ENCODE data around the gene SMYD3. TPM values are rescaled to one million over a fixed set of nuclear protein-coding genes. Genes with fewer than 3 reads are reported as not detected.

SMYD3 gene
- total RNA-seq, 1 donor from 2014 or later: 35.4 TPM

DNA sequence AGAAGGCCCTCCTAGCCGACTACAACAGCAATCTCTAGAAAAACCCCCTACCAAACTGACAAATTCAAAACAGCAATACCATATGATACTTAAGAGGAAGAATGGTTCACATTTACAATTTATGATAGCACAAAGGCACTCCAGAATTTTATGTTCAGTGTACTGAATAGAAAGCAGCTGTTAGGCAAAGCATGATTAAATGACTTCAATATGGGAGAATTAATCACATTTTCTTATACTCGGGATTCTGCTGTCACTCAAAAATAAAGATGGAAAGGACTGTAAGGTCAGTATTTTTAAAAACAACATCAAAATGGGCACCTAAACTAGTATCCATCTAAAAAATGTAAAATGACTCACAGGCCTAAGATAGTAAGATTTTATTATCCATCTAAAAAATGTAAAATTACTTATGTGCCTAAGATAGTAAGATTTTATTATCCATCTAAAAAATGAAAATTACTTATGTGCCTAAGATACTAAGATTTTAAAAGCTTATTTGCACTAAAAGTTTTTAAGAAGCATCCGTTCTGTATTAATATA lies 198.5 kb downstream of the SMYD3 start:
- Mint-ChIP-seq H3K9me3 (ENCODE audit: unreplicated experiment) (no peaks in the 10 kb centered on the region), H3K4me1 (ENCODE audit: low read depth, unreplicated experiment) (no peaks in the 10 kb centered on the region)

DNA sequence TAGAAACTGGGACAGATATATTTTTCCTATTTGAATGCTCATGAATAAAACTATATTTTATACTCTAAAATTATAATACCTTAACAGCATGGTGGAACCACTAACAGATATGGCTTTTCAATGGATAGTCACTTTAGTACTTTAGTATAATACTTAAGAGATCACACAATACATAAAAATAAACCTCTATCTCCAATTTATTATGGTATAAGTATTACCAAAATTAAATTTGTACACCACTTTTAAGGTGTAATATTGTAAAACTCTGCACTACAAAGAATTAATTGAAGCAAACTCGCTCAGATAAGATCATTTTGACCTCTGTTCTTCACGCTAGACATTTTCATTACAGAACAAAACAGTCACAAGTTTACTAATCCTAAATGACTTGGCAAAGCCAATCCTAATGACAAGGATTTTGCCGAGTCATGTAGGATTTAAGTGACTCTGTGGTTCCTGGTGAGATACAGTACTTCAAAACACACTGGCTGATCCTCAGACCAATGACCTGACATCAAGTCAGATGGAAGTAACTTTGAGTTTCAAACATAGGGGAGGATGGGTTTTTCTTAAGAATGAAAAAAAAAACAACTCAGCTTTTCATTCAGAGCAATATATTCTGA lies 200.6 kb downstream of the SMYD3 start:
- no peaks in the 10 kb centered on the region for H3K27me3 Mint-ChIP-seq (ENCODE audit: unreplicated experiment)
- DNase-seq: no peak
- no peak overlapping the region for H3K27ac Mint-ChIP-seq (ENCODE audit: unreplicated experiment)
- TF ChIP-seq, protein P1, sequence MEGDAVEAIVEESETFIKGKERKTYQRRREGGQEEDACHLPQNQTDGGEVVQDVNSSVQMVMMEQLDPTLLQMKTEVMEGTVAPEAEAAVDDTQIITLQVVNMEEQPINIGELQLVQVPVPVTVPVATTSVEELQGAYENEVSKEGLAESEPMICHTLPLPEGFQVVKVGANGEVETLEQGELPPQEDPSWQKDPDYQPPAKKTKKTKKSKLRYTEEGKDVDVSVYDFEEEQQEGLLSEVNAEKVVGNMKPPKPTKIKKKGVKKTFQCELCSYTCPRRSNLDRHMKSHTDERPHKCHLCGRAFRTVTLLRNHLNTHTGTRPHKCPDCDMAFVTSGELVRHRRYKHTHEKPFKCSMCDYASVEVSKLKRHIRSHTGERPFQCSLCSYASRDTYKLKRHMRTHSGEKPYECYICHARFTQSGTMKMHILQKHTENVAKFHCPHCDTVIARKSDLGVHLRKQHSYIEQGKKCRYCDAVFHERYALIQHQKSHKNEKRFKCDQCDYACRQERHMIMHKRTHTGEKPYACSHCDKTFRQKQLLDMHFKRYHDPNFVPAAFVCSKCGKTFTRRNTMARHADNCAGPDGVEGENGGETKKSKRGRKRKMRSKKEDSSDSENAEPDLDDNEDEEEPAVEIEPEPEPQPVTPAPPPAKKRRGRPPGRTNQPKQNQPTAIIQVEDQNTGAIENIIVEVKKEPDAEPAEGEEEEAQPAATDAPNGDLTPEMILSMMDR (IDR thresholded peaks at IDR 0.05; ENCODE audit: partially characterized antibody, unreplicated experiment): no peak
- H3K4me1 Mint-ChIP-seq (ENCODE audit: low read depth, unreplicated experiment): peaks cover 3% of the 10 kb centered on the region
- H3K36me3 Mint-ChIP-seq (ENCODE audit: unreplicated experiment): no peaks in the 10 kb centered on the region
- no peaks in the 10 kb centered on the region for H3K9me3 Mint-ChIP-seq (ENCODE audit: unreplicated experiment)
- H3K4me3 Mint-ChIP-seq (ENCODE audit: unreplicated experiment): no peak overlapping the region

More for the DNA sequence above, 198.5 kb downstream of the SMYD3 start:
- H3K27ac Mint-ChIP-seq (ENCODE audit: unreplicated experiment): no peak overlapping the region
- DNase-seq: no peak
- no peaks in the 10 kb centered on the region for H3K27me3 Mint-ChIP-seq (ENCODE audit: unreplicated experiment)
- TF ChIP-seq, protein P1 (IDR thresholded peaks at IDR 0.05; ENCODE audit: partially characterized antibody, unreplicated experiment): no peak
- H3K36me3 Mint-ChIP-seq (ENCODE audit: unreplicated experiment): no peaks in the 10 kb centered on the region
- H3K4me3 Mint-ChIP-seq (ENCODE audit: unreplicated experiment): no peak overlapping the region

DNA sequence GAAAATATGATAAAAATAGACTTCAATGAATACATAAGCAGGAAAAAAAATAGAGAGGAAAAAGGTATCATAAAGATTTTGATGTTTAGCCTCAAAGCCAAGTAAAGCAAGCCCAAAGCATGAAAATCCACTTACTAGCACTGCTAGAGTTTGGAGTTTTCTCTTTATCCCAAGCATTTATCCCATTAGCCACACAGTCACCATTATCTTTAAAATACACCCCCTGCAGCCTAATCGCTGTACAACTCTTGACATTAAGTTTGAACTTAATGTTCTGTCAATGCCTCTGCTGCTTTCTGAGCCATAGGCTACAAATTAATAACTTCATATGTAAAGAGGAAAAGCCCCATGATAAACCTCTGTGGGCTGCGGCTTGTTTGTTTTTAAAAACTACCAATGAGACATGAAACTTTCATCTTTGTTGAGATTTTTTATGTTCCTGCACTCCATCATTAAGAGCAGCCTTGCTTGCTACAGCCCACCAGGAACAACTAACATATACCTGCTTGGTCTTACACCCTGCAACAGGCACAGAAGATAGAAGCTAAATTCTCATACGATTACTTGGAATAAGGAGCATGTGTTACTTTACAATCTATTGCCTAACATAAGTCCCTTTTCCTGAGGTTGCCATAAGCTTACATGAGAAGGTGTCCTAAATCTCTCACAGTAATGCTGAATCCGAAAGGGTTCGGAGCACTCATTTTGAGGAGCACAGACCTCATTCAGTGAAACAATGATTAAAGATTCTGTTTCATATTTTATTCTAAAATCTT lies 202.4 kb downstream of the SMYD3 start:
- no peaks in the 10 kb centered on the region for H3K9me3 Mint-ChIP-seq (ENCODE audit: unreplicated experiment)

DNA sequence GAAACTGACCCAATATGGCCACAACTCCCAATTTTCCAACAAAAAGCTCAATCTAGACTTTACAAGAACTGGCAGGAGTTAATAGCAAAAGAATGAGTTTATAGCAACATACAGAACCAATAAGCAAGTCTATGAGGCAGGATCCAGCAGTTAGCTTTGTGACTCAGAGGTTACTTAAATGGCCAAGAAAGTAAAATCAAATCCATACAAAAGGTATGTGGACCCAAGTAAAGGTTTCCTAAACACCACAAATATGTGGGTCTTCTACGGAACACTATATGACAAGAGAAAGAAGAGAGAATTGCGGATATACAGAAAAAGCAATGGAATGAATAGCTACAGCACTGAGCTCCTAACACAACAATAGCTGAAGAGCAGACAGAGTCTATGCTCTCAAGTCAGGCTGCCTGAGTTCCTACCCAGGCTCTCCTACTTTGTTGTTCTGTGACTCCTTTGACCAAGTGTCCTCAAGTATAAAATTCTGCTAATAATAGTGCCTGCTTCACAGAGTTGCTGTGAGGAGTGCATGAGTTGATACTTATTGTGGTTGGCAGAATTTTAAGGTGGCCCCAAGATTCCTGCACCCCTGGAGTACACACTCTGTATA lies 204.3 kb downstream of the SMYD3 start:
- Mint-ChIP-seq H3K4me3 (ENCODE audit: unreplicated experiment) (no peak overlapping the region), H3K36me3 (ENCODE audit: unreplicated experiment) (no peaks in the 10 kb centered on the region), H3K4me1 (ENCODE audit: low read depth, unreplicated experiment) (peaks cover 6% of the 10 kb centered on the region), H3K9me3 (ENCODE audit: unreplicated experiment) (no peaks in the 10 kb centered on the region), H3K27me3 (ENCODE audit: unreplicated experiment) (no peaks in the 10 kb centered on the region), H3K27ac (ENCODE audit: unreplicated experiment) (no peak overlapping the region)
- DNase-seq: no peak
- TF ChIP-seq, protein P1 (IDR thresholded peaks at IDR 0.05; ENCODE audit: partially characterized antibody, unreplicated experiment): no peak

More for the DNA sequence above, 202.4 kb downstream of the SMYD3 start:
- H3K4me1 Mint-ChIP-seq (ENCODE audit: low read depth, unreplicated experiment): peaks cover 6% of the 10 kb centered on the region
- TF ChIP-seq, protein P1 (IDR thresholded peaks at IDR 0.05; ENCODE audit: partially characterized antibody, unreplicated experiment): no peak
- no peak for DNase-seq
- H3K27me3 Mint-ChIP-seq (ENCODE audit: unreplicated experiment): no peaks in the 10 kb centered on the region
- H3K36me3 Mint-ChIP-seq (ENCODE audit: unreplicated experiment): no peaks in the 10 kb centered on the region
- no peak overlapping the region for H3K27ac Mint-ChIP-seq (ENCODE audit: unreplicated experiment)
- H3K4me3 Mint-ChIP-seq (ENCODE audit: unreplicated experiment): no peak overlapping the region
